ENCODE results near the gene KCNS1.
"Not testable (repeated sequence)": the region's sequence is repeated elsewhere in the genome, so short reads cannot be mapped to it uniquely, and the experiment has no call there.

KCNS1 gene
- 0.05 to 0.25 (median 0.19) reads per million in 3 experiments for total RNA-seq

- DNase-seq = no peak
Measured at GRCh38 chr20:45100563-45101245, at the start of gene KCNS1. Gene KCNS1 (minus strand): TSS chr20:45101127. CDS start chr20:45099236, 1,891 bp downstream.

- no peak for DNase-seq
Measured at GRCh38 chr20:45149062-45149461, 48.1 kb upstream of the KCNS1 start.

- no peak for DNase-seq
Measured at GRCh38 chr20:45140836-45141235, 39.9 kb upstream of the KCNS1 start.

GRCh38 chr20:45139733-45140375 lies 38.9 kb upstream of the KCNS1 start:
- DNase-seq = not testable (repeated sequence)

- DNase-seq = peak; percentile 5
Measured at GRCh38 chr20:45138561-45139300, 37.8 kb upstream of the KCNS1 start.

GRCh38 chr20:45136911-45137310 lies 36.0 kb upstream of the KCNS1 start:
- no peak for DNase-seq

- no peak for DNase-seq
Measured at GRCh38 chr20:45128099-45128498, 27.2 kb upstream of the KCNS1 start.

GRCh38 chr20:45124365-45124764 lies 23.4 kb upstream of the KCNS1 start, which contains the start of gene WFDC12:
Gene WFDC12 (minus strand): TSS chr20:45124465. CDS start chr20:45124447, 18 bp downstream.
- no peak for DNase-seq

GRCh38 chr20:45121388-45121787 lies 20.5 kb upstream of the KCNS1 start:
- no peak for DNase-seq

- DNase-seq = no peak
Measured at GRCh38 chr20:45119556-45120266, 18.8 kb upstream of the KCNS1 start.

- no peak for DNase-seq
Measured at GRCh38 chr20:45118028-45118427, 17.1 kb upstream of the KCNS1 start.

- DNase-seq = no peak
Measured at GRCh38 chr20:45117581-45117980, 16.7 kb upstream of the KCNS1 start.

GRCh38 chr20:45115829-45116228 lies 14.9 kb upstream of the KCNS1 start:
- DNase-seq = no peak

- no peak for DNase-seq
Measured at GRCh38 chr20:45115386-45115774, 14.5 kb upstream of the KCNS1 start.

GRCh38 chr20:45114465-45115385 lies 13.8 kb upstream of the KCNS1 start, which contains the start of gene WFDC5:
Gene WFDC5 (minus strand): TSS chr20:45115174. CDS start chr20:45115083, 91 bp downstream.
- no peak for DNase-seq

GRCh38 chr20:45113865-45114264 lies 12.9 kb upstream of the KCNS1 start:
- DNase-seq = no peak

GRCh38 chr20:45112754-45113153 lies 11.8 kb upstream of the KCNS1 start:
- no peak for DNase-seq

GRCh38 chr20:45111799-45112471 lies 11.0 kb upstream of the KCNS1 start:
- no peak for DNase-seq

GRCh38 chr20:45111285-45111684 lies 10.4 kb upstream of the KCNS1 start:
- DNase-seq = no peak

- DNase-seq = no peak
Measured at GRCh38 chr20:45110301-45110700, 9.4 kb upstream of the KCNS1 start.

- no peak for DNase-seq
Measured at GRCh38 chr20:45109634-45110033, 8.7 kb upstream of the KCNS1 start.
